HUES6 (cell line): Measurements from ENCODE around the gene LRRTM4.

Source experiments
- H3K27ac ChIP-seq: 2 replicates; pipeline ENCODE4 v1.7.0; 2013; ENCODE audit warnings: low read depth, mild to moderate bottlenecking, low read length, inconsistent platforms
- H3K27me3 ChIP-seq: 2 replicates; pipeline ENCODE4 v1.6.1; 2013; ENCODE audit warnings: low read length; ENCODE audit not compliant: control insufficient read depth, insufficient read depth
- H3K36me3 ChIP-seq: 2 replicates; pipeline ENCODE4 v1.6.1; 2013; ENCODE audit warnings: low read length; ENCODE audit not compliant: control insufficient read depth, insufficient read depth
- H3K4me1 ChIP-seq: 2 replicates; pipeline ENCODE4 v1.6.1; 2013; ENCODE audit warnings: low read length; ENCODE audit not compliant: control insufficient read depth, insufficient read depth
- H3K4me3 ChIP-seq: 2 replicates; pipeline ENCODE4 v1.5.1; 2013; ENCODE audit warnings: low read depth, low read length
- H3K9ac ChIP-seq: one replicate; pipeline ENCODE4 v1.6.1; 2013; ENCODE audit warnings: mild to moderate bottlenecking, low read length
- H3K9me3 ChIP-seq: 2 replicates; pipeline ENCODE4 v1.6.1; 2013; ENCODE audit warnings: low read depth, low read length; ENCODE audit not compliant: control insufficient read depth, insufficient read depth

The LRRTM4 gene

GRCh38 chr2:77325395-77325794, 196.8 kb downstream of the LRRTM4 start:
- no peaks in the 10 kb centered on the region for H3K9me3 ChIP-seq
- no peak overlapping the region for H3K9ac ChIP-seq
- no peak overlapping the region for H3K27ac ChIP-seq
- H3K36me3 ChIP-seq, result no peaks in the 10 kb centered on the region
- H3K4me3 ChIP-seq, result no peak overlapping the region
- H3K27me3 ChIP-seq, result no peaks in the 10 kb centered on the region
- H3K4me1 ChIP-seq, result peaks cover 23% of the 10 kb centered on the region

GRCh38 chr2:77322431-77322830, 199.7 kb downstream of the LRRTM4 start:
- Histone ChIP-seq H3K27me3 (no peaks in the 10 kb centered on the region), H3K4me3 (no peak overlapping the region), H3K9ac (no peak overlapping the region), H3K9me3 (no peaks in the 10 kb centered on the region), H3K36me3 (no peaks in the 10 kb centered on the region), H3K27ac (no peak overlapping the region), H3K4me1 (peaks cover 8% of the 10 kb centered on the region; the same call in 1 of the 2 replicates)

GRCh38 chr2:77314721-77315120, 207.5 kb downstream of the LRRTM4 start:
- H3K4me1 ChIP-seq, result no peaks in the 10 kb centered on the region
- H3K27ac ChIP-seq, result no peak overlapping the region
- H3K36me3 ChIP-seq, result no peaks in the 10 kb centered on the region
- no peaks in the 10 kb centered on the region for H3K27me3 ChIP-seq
- no peak overlapping the region for H3K4me3 ChIP-seq
- no peak overlapping the region for H3K9ac ChIP-seq
- no peaks in the 10 kb centered on the region for H3K9me3 ChIP-seq

GRCh38 chr2:77310416-77310815, 211.8 kb downstream of the LRRTM4 start:
- Histone ChIP-seq H3K4me1 (no peaks in the 10 kb centered on the region; the same call in 1 of the 2 replicates), H3K9me3 (no peaks in the 10 kb centered on the region), H3K9ac (no peak overlapping the region), H3K27ac (no peak overlapping the region), H3K4me3 (no peak overlapping the region), H3K36me3 (no peaks in the 10 kb centered on the region), H3K27me3 (no peaks in the 10 kb centered on the region)

GRCh38 chr2:77309725-77310124, 212.5 kb downstream of the LRRTM4 start:
- H3K36me3 ChIP-seq, result no peaks in the 10 kb centered on the region
- no peak overlapping the region for H3K4me3 ChIP-seq
- no peaks in the 10 kb centered on the region for H3K27me3 ChIP-seq
- no peak overlapping the region for H3K27ac ChIP-seq
- no peak overlapping the region for H3K9ac ChIP-seq
- H3K4me1 ChIP-seq, result no peaks in the 10 kb centered on the region; the same call in 1 of the 2 replicates
- no peaks in the 10 kb centered on the region for H3K9me3 ChIP-seq

- Histone ChIP-seq H3K27ac (no peak overlapping the region), H3K9ac (no peak overlapping the region), H3K4me3 (no peak overlapping the region), H3K27me3 (no peaks in the 10 kb centered on the region), H3K4me1 (0 out of 2 replicates have a peak, but pooled peaks cover 3% of the 10 kb centered on the region), H3K9me3 (no peaks in the 10 kb centered on the region), H3K36me3 (no peaks in the 10 kb centered on the region)
Observed at GRCh38 chr2:77301441-77301840, 220.7 kb downstream of the LRRTM4 start.

- H3K27me3 ChIP-seq, result no peaks in the 10 kb centered on the region
- 0 out of 2 replicates have a peak, but pooled peaks cover 4% of the 10 kb centered on the region for H3K4me1 ChIP-seq
- no peak overlapping the region for H3K4me3 ChIP-seq
- no peak overlapping the region for H3K27ac ChIP-seq
- H3K9me3 ChIP-seq, result no peaks in the 10 kb centered on the region
- no peak overlapping the region for H3K9ac ChIP-seq
- H3K36me3 ChIP-seq, result no peaks in the 10 kb centered on the region
Observed at GRCh38 chr2:77296791-77297190, 225.4 kb downstream of the LRRTM4 start.

GRCh38 chr2:77294474-77294873, 227.7 kb downstream of the LRRTM4 start:
- Histone ChIP-seq H3K36me3 (no peaks in the 10 kb centered on the region), H3K9ac (no peak overlapping the region), H3K4me1 (0 out of 2 replicates have a peak, but pooled peaks cover 4% of the 10 kb centered on the region), H3K27me3 (no peaks in the 10 kb centered on the region), H3K9me3 (no peaks in the 10 kb centered on the region), H3K4me3 (no peak overlapping the region), H3K27ac (no peak overlapping the region)

GRCh38 chr2:77284353-77284752, 237.8 kb downstream of the LRRTM4 start:
- H3K27ac ChIP-seq, result no peak overlapping the region
- no peaks in the 10 kb centered on the region for H3K4me1 ChIP-seq
- H3K27me3 ChIP-seq, result no peaks in the 10 kb centered on the region
- H3K9me3 ChIP-seq, result peaks cover 5% of the 10 kb centered on the region; the same call in 1 of the 2 replicates
- H3K36me3 ChIP-seq, result no peaks in the 10 kb centered on the region
- no peak overlapping the region for H3K9ac ChIP-seq
- H3K4me3 ChIP-seq, result no peak overlapping the region

GRCh38 chr2:77271262-77271661, 250.9 kb downstream of the LRRTM4 start:
- H3K4me1 ChIP-seq, result no peaks in the 10 kb centered on the region
- no peaks in the 10 kb centered on the region for H3K36me3 ChIP-seq
- no peak overlapping the region for H3K27ac ChIP-seq
- H3K4me3 ChIP-seq, result no peak overlapping the region
- H3K27me3 ChIP-seq, result no peaks in the 10 kb centered on the region
- H3K9me3 ChIP-seq, result no peaks in the 10 kb centered on the region
- H3K9ac ChIP-seq, result no peak overlapping the region

GRCh38 chr2:77270433-77270832, 251.7 kb downstream of the LRRTM4 start:
- no peak overlapping the region for H3K27ac ChIP-seq

GRCh38 chr2:77268626-77269025, 253.6 kb downstream of the LRRTM4 start:
- H3K27me3 ChIP-seq, result no peaks in the 10 kb centered on the region
- no peaks in the 10 kb centered on the region for H3K4me1 ChIP-seq
- no peak overlapping the region for H3K4me3 ChIP-seq
- H3K9me3 ChIP-seq, result no peaks in the 10 kb centered on the region
- no peak overlapping the region for H3K9ac ChIP-seq
- H3K27ac ChIP-seq, result no peak overlapping the region
- H3K36me3 ChIP-seq, result no peaks in the 10 kb centered on the region

More at GRCh38 chr2:77270433-77270832, 251.7 kb downstream of the LRRTM4 start:
- H3K9me3 ChIP-seq, result no peaks in the 10 kb centered on the region
- no peaks in the 10 kb centered on the region for H3K4me1 ChIP-seq
- no peaks in the 10 kb centered on the region for H3K36me3 ChIP-seq
- no peak overlapping the region for H3K4me3 ChIP-seq
- no peaks in the 10 kb centered on the region for H3K27me3 ChIP-seq
- H3K9ac ChIP-seq, result no peak overlapping the region
